Activated naive CD4-positive, alpha-beta T cell (primary cell): ENCODE data around the gene PFN3.

Source experiments
- DNase-seq, 4 experiments: peaks; one replicate each; lab custom pipeline; 2025; lab: John Stamatoyannopoulos, UW

PFN3 gene

GRCh38 chr5:177399997-177400868 lies at the start of gene PFN3:
TSS of gene PFN3 (minus strand) at chr5:177400661. CDS start at chr5:177400576, 85 bp downstream.
- DNase-seq = no peak

DNA sequence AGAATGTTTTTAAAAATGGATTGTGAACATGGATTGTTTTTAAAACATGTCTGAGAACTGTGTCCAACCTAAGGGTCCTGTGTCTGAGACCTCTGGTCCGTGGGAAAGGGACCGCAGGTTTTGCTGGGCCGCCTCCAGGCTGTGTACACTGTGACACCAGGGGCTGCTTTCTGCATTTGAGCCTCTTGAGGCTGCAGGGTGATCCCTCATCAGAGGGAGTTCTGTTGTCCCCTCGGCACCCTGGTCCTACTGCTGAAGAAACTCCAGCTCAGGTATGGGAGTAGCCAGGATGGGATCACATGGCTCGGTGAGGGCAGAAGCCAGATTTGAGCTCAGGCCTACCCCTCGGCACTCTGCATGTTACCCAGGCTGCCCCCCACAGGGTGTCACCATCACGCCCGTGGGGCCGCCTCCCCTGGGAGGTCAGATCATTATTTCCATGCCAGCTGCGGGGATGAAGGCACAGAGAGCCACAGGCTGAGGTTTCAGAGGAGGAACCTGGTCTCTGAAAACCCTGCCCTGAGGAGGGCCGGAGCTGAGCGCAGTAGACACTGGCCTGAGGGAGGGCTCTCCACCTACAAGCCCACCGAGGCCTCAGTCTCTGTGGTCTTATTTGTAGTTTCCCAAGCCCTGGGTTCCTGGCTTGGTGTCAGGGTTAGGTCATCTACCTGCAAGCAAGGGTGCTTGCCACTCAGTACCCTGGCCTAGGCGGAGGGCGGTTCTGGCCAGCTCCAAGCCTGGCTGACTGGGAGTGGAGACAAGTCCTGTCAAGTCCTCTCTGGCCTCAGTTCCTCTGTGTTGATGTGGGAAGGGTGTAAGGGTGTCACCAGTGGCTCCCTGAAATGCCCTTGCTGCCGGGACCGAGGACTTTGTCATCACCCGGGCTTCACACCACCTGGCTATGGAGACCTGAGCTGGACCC lies 48.9 kb upstream of the PFN3 start:
- no peak for DNase-seq

- DNase-seq = no peak
Measured at GRCh38 chr5:177448244-177448950, 47.9 kb upstream of the PFN3 start.

GRCh38 chr5:177447611-177448243 lies 47.3 kb upstream of the PFN3 start:
- DNase-seq = no peak

DNA sequence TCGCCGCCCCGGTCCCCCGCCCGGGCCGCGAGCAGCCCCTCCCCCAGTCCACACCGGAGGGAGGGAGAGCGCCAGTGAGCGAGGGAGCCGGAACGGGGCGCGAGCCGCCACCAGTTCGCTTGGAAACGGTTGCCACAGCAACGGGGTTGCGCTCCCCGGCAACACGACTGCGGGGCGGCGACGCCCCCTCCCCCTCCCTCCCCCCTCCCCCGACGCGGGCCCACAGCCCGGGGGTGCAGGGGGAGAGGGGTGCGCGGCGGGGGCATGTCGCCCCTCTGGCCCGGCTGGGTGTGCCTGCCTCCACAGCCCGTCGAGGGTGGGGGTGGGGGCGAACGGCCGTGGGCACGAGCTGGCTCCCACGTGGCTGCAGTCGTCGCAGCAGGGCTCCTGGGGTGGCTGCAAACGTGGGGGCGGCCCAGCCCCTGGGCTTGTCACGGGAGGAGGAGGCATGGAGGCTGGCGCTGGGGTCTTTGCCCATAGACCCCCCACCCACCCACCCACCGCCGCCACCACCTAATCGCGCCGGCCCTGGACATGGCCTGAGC lies 46.7 kb upstream of the PFN3 start:
- DNase-seq = peak in 3 of 4 experiments; percentile 34 to 70 (median 65)

DNA sequence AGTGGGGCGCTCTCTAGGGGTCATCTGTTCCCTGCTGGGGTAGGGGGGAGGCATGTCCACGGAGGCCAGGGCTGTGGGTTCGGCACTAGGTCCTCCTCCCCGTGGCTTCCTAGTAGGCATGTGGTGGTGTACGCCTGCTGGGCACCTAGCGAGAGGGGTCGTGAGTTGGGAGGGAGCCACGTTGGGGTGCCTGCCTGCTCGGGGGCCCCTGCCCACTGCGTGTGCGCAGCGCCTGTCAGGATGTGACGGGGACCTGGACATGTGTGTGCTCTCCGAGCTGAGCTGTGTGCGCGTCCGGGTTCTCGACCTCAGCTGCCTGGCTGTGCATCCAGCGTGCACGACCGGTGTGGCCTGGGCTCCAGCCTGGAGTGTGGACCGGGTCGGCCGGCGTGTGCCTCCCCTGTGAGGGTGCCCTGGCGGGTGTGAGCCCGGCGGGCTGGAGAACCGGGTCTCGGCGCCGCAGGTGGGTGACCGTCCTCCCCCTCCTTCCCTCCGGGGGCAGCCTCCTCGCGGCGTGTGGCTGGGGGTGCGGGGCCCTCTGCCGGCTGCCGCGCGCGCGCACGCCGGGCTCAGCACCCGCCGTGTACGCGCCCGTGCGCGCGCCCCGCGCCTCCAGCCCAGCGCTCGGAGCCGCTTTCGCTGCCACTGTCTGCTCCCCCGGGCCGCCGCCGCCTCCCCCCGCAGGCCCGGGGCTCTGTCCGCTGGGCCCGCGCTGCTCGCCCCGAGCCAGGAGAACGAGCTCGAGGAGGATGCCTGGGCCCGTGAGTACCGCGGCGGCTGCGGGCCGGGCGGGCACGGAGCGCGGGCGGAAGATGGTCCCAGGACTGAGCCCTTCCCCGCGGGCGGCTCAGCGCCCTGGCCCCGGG lies 46.0 kb upstream of the PFN3 start, which contains the start of gene PRR7:
TSS of gene PRR7 (plus strand) at position 615 of the 866 bp plus-strand sequence. CDS start 8,254 bp downstream, outside the sequence.
- DNase-seq = peak in 3 of 4 experiments; percentile 35 to 72 (median 56)

- no peak for DNase-seq
Measured at GRCh38 chr5:177445917-177446199, 45.4 kb upstream of the PFN3 start.

GRCh38 chr5:177445052-177445916 lies 44.8 kb upstream of the PFN3 start:
- DNase-seq = no peak

- DNase-seq = no peak
Measured at GRCh38 chr5:177444106-177445051, 43.9 kb upstream of the PFN3 start.

DNA sequence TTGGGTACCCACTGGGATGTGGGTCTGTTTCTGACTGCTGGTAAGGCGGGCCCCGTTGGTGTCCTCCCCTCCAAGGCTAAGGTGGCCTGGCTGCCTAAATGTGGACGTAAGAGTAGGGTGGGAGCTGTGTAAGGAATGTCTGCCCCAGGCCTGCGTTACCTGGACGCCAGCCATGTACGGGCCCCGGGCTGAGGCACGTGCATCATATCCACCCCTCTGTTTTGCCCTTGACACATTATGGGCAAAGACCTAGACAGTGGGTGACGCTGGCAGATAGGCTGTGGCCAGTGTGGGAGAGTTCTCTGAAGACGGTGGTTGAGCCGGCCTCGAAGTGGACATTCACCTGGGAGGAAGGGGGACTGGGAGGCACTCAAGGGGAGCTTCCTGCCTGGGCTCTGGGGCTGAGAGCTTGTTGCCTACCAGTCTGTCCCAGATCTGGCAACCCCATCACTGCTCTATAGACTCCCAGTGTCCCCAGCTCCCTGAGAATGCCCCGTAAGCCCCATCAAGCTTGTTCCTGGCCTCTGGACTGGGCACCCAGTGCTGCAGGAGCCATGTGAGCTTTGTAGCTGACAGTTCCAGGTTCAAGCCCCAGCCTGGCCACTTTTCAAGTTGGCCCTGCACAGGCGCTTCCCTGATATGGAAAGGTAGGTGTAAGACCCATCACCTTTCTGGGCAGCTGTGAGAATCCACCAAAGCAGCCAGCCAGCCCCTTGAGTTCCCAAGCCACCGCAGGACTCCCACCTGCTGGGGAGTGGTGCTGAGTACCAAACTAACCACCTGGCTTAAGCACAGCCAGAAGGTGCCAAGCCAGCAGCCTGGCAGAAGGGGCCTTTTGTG lies 42.9 kb upstream of the PFN3 start:
- no peak for DNase-seq

GRCh38 chr5:177442066-177442826 lies 41.8 kb upstream of the PFN3 start:
- DNase-seq = no peak

DNA sequence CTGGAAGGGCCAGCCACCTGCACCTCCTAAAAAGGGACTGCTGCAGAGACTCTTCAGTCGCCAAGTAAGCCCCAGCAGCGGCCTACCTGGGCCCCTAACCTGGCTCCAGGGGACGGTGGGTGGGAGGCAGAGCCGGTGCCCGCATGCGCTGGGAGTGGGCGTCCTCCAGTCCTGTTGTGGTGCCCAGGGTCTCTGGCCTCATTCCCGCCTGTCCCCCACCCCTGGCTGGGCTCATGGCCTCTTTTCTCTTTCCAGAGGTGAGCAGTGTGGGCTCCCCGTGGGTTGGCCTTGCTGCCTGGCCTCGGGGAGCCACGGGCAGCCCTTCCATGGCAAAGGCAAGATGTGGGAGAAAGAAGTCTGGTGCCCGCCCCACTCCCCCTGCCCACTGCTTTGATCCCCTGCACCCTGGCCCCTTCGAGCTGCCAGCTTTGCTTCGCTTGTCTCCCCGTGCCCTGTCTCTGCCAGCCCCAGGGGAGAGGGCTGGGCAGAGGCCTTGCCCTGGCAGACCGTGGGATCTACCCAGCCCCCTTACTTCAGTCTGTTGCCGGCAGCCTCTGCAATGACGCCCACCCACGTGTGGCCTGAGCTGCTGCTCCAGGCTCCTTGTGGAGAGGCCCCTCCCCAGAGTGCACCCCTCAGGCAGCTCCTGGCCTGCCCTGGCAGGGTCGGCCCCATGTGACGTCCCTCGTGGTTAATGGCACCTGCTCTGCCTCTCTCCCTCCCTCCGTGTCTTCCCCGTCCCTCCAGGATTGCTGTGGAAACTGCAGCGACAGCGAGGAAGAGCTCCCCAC lies 40.7 kb upstream of the PFN3 start:
- DNase-seq = no peak

- DNase-seq = no peak
Measured at GRCh38 chr5:177440211-177440989, 39.9 kb upstream of the PFN3 start.

GRCh38 chr5:177439518-177440053 lies 39.1 kb upstream of the PFN3 start:
- DNase-seq = no peak

- DNase-seq = no peak
Measured at GRCh38 chr5:177438468-177438867, 38.0 kb upstream of the PFN3 start.
